Ovary (tissue), 9 donors: ENCODE data around the gene STX8. TPM values are rescaled to one million over a fixed set of nuclear protein-coding genes. Genes with fewer than 3 reads are reported as not detected.

Experiments used
- DNase-seq, 5 donors: peaks; one replicate each; pipeline ENCODE4 v3.0.0-alpha.2; 2019 to 2020
- H3K27ac ChIP-seq, 2 donors: fragments of 200-600 bp; one replicate each; pipeline versions ENCODE4 v1.5.1 to v1.8.0; 2019 to 2022
- H3K27me3 ChIP-seq: fragments of 200-600 bp; one replicate; pipeline ENCODE4 v1.8.0; 2022
- H3K36me3 ChIP-seq: fragments of 200-600 bp; sonication (generic); one replicate; pipeline ENCODE4 v1.5.1; 2019
- H3K4me1 ChIP-seq: one replicate; pipeline ENCODE4 v1.8.1; 2013; ENCODE audit warnings: mild to moderate bottlenecking, moderate library complexity; ENCODE audit not compliant: insufficient read depth
- H3K4me3 ChIP-seq: fragments of 200-600 bp; sonication (generic); one replicate; pipeline ENCODE4 v1.5.1; 2017
- H3K9me3 ChIP-seq, 2 donors: fragments of 200-600 bp in 1 of 2; sonication (generic) in 1 of 2; one replicate each; pipeline versions ENCODE4 v1.5.1 to v1.8.1; 2013 to 2019; ENCODE audit warnings: mild to moderate bottlenecking in 1 of 2, moderate library complexity in 1 of 2
- CTCF ChIP-seq, 3 donors: fragments of 450-650 bp in 2 of 3; fragments of 200-600 bp in 1 of 3; IDR thresholded peaks; one replicate each; pipeline versions ENCODE4 v1.5.1 to v1.8.0; 2016 to 2022; ENCODE audit warnings: antibody characterized with exemption in 3 of 3, mild to moderate bottlenecking in 1 of 3
- EP300 ChIP-seq: sonication (generic); formaldehyde crosslinking; IDR thresholded peaks from one replicate; pipeline ENCODE4 v1.6.1; 2017; ENCODE audit warnings: antibody characterized with exemption
- POLR2A ChIP-seq: fragments of 450-650 bp; IDR thresholded peaks from one replicate; pipeline ENCODE4 v1.6.1; 2017; ENCODE audit warnings: antibody characterized with exemption, mild to moderate bottlenecking, moderate library complexity
- WGBS, 3 donors: extraction: QIAGEN DNeasy Blood & Tissue Kit in 1 of 3; methylation state at CpG; one replicate each; pipeline versions ENCODE4 v1.1.5 to v1.1.7; 2013 to 2017; 5-methylcytosine and 5-hydroxymethylcytosine counted together
- intact Hi-C, 4 donors: fragments of 100-400 bp; cut with DNase I; formaldehyde crosslinking; loops; one replicate each; pipeline versions ENCODE4 v1.11.0 to v1.15.1; 2022 to 2023
- polyA plus RNA-seq, 2 donors: library from polyadenylated mRNA; stranded (reverse); fragments of 200-250 nt in 1 of 2; fragments of 350-450 nt in 1 of 2; fragmentation: Illumina TruSeq in 1 of 2; extraction: RNeasy Lipid Tissue Mini Kit (QIAGEN cat#74804) in 1 of 2; gene quantifications; one replicate each; pipeline ENCODE4 v1.2.3, GENCODE V29; 2013 to 2014
- total RNA-seq, 7 donors: library from RNA; depleted of rRNA in 2 of 7; stranded (reverse); fragments of >200 nt in 2 of 7; fragmentation: NEBNext Ultra II Directional in 3 of 7; extraction: Animal tissue kit (Norgen Biotek cat#: 25700) in 3 of 7; gene quantifications; one replicate each; pipeline versions ENCODE4 v1.1.0 to v1.2.4, GENCODE V29; 2016 to 2023
- donor health status: DM: no; HTN: no; CAD: no; lungs with moderate emphysema.
- donor health status: DM: no; HTN: no; CAD: no.
- donor health status: Bipolar disorder and iron deficiency.
- donor health status: DM: yes; HTN: yes; CAD: no.
- donor health status: DM: no; HTN: no; CAD: no.
- donor health status: DM: yes; HTN: yes; CAD: no.

STX8 gene
- total and polyA plus RNA-seq, 9 donors, result 37.6 to 112 (median 53.8) TPM

GRCh38 chr17:9313346-9313745, 262.3 kb downstream of the STX8 start:
- intact Hi-C loops, result no loop called here
- H3K36me3 ChIP-seq, result no peaks in the 10 kb centered on the region
- H3K4me1 ChIP-seq, result no peaks in the 10 kb centered on the region
- no peak overlapping the region for H3K4me3 ChIP-seq
- no peak overlapping the region for H3K27ac ChIP-seq
- H3K9me3 ChIP-seq, result no peaks in the 10 kb centered on the region
- no peak for DNase-seq
- 97 to 100% (median 97%) methylated on average over 4 of the region's 4 CpGs for WGBS, 3 donors
- no peaks in the 10 kb centered on the region for H3K27me3 ChIP-seq
- TF ChIP-seq CTCF (IDR thresholded peaks at IDR 0.05) (no peak), POLR2A (no peak), EP300 (no peak)

DNA sequence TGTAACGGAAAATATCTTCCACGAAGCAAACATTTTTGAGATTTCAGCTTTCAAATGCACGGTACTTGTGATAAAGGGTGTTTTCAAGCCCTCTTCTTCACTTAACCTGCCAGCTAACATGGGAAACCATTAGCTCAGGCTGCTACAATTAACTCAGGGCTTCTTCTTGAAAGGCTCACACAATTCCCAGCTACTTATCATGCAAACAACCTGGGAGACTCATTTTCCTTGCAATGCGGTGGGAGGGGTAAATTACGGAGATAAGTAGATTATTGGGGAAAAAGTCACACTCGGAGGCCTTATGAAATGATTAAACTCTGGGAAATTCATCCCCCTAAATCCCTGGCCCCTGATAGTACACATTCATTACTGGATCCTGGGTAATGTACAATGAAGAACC, 266.4 kb downstream of the STX8 start:
- Histone ChIP-seq H3K27ac (no peak overlapping the region), H3K4me1 (no peaks in the 10 kb centered on the region), H3K4me3 (no peak overlapping the region), H3K9me3 (no peaks in the 10 kb centered on the region), H3K36me3 (no peaks in the 10 kb centered on the region), H3K27me3 (no peaks in the 10 kb centered on the region)
- TF ChIP-seq EP300 (no peak), CTCF (IDR thresholded peaks at IDR 0.05) (no peak), POLR2A (no peak)
- intact Hi-C loops, result no loop called here
- DNase-seq, result no peak
- WGBS, 3 donors, result 40 to 56% (median 48%) methylated on average over 6 of the region's 6 CpGs

DNA sequence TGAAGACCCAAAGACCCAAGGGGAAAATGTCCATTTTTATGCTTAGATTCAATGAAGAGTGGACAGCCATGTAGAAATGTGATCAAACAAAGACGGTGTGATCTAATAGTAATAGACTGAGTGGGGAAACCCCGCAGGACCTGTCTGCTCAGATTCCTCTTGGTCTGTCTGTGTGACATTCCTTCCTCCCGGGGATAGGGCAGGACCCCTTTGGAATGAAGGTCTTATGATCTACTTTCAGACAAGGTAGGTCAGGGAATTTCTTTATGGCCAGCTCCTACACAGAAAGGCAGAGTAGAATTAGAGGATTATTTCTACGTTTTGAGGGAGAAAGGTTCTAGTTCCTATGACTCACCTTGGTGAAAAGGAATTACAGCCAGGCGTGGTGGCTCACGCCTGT, 267.6 kb downstream of the STX8 start:
- DNase-seq, result no peak
- no peaks in the 10 kb centered on the region for H3K27me3 ChIP-seq
- no peaks in the 10 kb centered on the region for H3K36me3 ChIP-seq
- no peak overlapping the region for H3K27ac ChIP-seq
- no peaks in the 10 kb centered on the region for H3K4me1 ChIP-seq
- H3K9me3 ChIP-seq, result no peaks in the 10 kb centered on the region
- intact Hi-C loops, result no loop called here
- TF ChIP-seq EP300 (no peak), CTCF (IDR thresholded peaks at IDR 0.05) (no peak), POLR2A (no peak)
- no peak overlapping the region for H3K4me3 ChIP-seq
- WGBS, 3 donors, result 93 to 96% (median 94%) methylated on average over 6 of the region's 6 CpGs

- Histone ChIP-seq H3K9me3 (no peaks in the 10 kb centered on the region), H3K4me1 (no peaks in the 10 kb centered on the region), H3K36me3 (no peaks in the 10 kb centered on the region), H3K4me3 (no peak overlapping the region), H3K27ac (no peak overlapping the region), H3K27me3 (no peaks in the 10 kb centered on the region)
- TF ChIP-seq POLR2A (no peak), EP300 (no peak), CTCF (IDR thresholded peaks at IDR 0.05) (no peak)
- DNase-seq, result no peak
- 84 to 85% (median 85%) methylated on average over 7 of the region's 7 CpGs for WGBS, 3 donors
- intact Hi-C loops, result no loop called here
These were observed 268.2 kb downstream of the STX8 start for GRCh38 chr17:9307313-9307998.
